Measurements from ENCODE around the gene PRLR. TPM values are rescaled to one million over a fixed set of nuclear protein-coding genes. Genes with fewer than 3 reads are reported as not detected.

Gene PRLR
- total RNA-seq, 1 donor from 2014 or later: not detected

DNA sequence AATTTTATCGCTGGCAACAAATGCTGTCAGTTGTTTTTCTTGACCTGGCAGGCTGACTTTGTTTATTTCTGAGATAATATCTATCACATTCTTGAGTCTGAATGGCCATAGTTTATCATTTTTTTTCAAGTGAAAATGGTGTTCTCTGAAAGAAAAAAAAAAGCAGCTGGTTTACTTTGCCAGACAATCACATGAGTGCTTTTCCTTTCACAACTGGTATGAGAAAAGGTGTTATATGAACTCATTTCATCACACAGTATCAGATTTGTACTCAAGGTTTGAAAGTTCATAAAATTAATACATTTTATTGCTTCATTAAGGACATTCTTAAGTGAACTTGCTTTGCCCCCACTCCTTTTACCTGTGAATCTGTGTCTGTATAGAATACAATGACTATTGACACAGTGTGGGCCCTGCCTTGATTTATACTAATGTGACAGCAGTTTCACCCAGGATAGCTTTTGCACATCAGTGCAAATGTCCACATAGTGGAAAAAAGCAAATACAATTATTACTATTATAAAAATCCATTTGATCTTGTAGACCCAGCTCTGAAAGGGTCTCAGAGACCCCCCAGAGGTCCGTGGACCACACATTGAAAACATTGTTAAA, 33.1 kb upstream of the PRLR start:
- DNase-seq (ENCODE audit: low read depth) (no peak), FAIRE-seq (no peak)
- Histone ChIP-seq H3K4me3 (ENCODE audit: low read depth, low read length) (no peak overlapping the region), H3K27me3 (ENCODE audit: control insufficient read depth, insufficient read depth, low read length) (no peaks in the 10 kb centered on the region), H3K36me3 (ENCODE audit: control insufficient read depth, insufficient read depth, low read length) (no peaks in the 10 kb centered on the region)
- TF ChIP-seq, protein P1, sequence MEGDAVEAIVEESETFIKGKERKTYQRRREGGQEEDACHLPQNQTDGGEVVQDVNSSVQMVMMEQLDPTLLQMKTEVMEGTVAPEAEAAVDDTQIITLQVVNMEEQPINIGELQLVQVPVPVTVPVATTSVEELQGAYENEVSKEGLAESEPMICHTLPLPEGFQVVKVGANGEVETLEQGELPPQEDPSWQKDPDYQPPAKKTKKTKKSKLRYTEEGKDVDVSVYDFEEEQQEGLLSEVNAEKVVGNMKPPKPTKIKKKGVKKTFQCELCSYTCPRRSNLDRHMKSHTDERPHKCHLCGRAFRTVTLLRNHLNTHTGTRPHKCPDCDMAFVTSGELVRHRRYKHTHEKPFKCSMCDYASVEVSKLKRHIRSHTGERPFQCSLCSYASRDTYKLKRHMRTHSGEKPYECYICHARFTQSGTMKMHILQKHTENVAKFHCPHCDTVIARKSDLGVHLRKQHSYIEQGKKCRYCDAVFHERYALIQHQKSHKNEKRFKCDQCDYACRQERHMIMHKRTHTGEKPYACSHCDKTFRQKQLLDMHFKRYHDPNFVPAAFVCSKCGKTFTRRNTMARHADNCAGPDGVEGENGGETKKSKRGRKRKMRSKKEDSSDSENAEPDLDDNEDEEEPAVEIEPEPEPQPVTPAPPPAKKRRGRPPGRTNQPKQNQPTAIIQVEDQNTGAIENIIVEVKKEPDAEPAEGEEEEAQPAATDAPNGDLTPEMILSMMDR (IDR thresholded peaks at IDR 0.05; ENCODE audit: insufficient read depth, low read length, severe bottlenecking): no peak

DNA sequence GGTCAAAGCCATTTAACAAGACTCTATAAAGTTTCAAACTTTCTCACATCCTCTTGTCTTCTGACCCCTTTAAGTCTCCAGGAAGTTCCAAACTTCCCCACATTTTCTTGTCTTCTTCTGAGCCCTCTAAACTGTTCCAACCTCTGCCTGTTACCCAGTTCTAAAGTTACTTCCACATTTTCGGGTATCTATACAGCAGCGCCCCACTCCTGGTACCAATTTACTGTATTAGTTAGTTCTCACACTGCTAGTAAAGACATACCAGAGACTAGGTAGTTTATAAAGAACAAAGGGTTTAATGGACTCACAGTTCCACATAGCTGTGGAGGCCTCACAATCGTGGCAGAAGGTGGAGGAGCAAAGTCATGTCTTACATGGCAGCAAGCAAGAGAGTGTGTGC, 23.3 kb upstream of the PRLR start:
- H3K36me3 ChIP-seq (ENCODE audit: control insufficient read depth, insufficient read depth, low read length): no peaks in the 10 kb centered on the region
- FAIRE-seq (no peak), DNase-seq (ENCODE audit: low read depth) (no peak)
- no peak overlapping the region for H3K4me3 ChIP-seq (ENCODE audit: low read depth, low read length)
- TF ChIP-seq, protein P1 (IDR thresholded peaks at IDR 0.05; ENCODE audit: insufficient read depth, low read length, severe bottlenecking): no peak
- H3K27me3 ChIP-seq (ENCODE audit: control insufficient read depth, insufficient read depth, low read length): no peaks in the 10 kb centered on the region

DNA sequence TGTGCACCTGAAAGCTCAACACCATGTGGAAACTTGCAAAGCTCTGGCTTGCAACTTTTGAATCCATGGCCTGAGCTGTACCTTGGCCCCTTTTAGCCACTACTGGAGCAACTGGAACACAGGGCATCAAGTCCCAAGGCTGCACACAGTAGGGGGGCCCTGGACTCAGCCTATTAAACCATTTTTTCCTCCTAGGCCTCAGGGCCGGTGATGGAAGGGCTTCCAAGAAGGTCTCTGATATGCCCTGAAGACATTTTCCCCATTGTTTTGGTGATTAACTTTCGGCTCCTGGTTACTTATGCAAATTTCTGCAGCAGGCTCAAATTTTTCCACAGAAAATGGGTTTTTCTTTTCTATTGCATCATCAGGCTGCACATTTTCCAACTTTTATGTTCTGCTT, 22.7 kb upstream of the PRLR start:
- Histone ChIP-seq H3K4me3 (ENCODE audit: low read depth, low read length) (no peak overlapping the region), H3K36me3 (ENCODE audit: control insufficient read depth, insufficient read depth, low read length) (no peaks in the 10 kb centered on the region), H3K27me3 (ENCODE audit: control insufficient read depth, insufficient read depth, low read length) (no peaks in the 10 kb centered on the region)
- no peak for DNase-seq (ENCODE audit: low read depth)
- FAIRE-seq: no peak
- TF ChIP-seq, protein P1 (IDR thresholded peaks at IDR 0.05; ENCODE audit: insufficient read depth, low read length, severe bottlenecking): no peak

DNA sequence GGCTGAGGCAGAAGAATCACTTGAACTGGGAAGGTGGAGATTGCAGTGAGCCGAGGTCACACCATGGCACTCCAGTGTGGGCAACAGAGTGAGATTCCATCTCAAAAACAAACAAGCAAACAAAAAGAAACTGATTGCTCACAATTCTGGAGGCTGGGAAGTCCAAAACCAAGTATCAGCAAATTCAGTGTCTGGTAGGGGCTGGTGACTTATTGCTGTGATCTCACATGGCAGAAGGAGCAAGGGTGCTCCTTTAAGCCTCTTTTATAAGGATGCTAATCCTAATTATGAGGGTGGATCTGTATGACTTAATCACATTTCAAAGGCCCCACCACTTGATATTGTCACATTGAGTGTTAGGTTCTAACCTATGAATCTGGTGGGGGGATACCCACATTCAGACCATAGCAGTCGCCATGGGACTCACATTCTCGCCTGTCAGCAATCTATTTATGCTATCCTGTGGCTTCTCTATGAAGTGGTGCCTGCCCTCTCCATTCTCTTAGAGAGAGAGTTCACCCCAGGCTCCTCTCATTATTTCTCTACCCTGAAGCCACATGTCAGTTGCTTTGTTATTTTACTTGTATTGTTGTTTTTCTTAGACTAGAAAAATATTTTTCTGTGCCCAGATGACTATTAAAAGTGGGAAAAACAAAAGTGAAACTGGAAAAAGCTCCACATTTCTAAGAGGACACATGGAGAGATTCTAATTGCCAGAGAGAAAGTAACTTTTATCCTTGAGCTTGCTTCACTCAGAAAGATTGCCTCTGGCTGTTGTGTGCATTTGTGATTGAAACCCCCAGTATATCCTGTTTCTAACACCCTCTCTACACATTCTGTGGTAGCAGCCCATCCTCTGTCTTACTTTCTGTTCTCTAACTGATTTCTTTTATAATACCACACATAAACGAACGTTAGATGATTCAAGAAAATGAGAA, 18.8 kb upstream of the PRLR start:
- no peak for DNase-seq (ENCODE audit: low read depth)
- FAIRE-seq: no peak
- no peak overlapping the region for H3K4me3 ChIP-seq (ENCODE audit: low read depth, low read length)
- no peaks in the 10 kb centered on the region for H3K27me3 ChIP-seq (ENCODE audit: control insufficient read depth, insufficient read depth, low read length)
- no peaks in the 10 kb centered on the region for H3K36me3 ChIP-seq (ENCODE audit: control insufficient read depth, insufficient read depth, low read length)
- TF ChIP-seq, protein P1 (IDR thresholded peaks at IDR 0.05; ENCODE audit: insufficient read depth, low read length, severe bottlenecking): no peak

DNA sequence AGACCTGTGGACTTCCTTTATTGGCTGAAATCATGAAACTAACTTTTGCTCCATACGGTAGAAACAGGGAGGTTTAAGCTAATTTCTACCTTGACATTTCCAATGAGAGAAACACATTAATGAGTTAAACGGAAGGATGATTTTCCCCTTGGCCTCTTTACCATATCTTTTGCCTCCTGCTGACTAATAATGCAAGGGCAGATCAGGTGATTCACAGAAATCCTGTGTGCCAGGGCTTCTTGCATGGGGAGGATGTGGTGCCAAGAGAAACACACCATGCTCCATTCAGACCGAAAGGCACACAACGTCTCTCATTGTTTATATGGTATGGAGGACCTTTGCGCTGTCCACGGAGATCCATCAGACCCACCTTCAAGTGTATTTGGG, 17.4 kb upstream of the PRLR start:
- Histone ChIP-seq H3K36me3 (ENCODE audit: control insufficient read depth, insufficient read depth, low read length) (no peaks in the 10 kb centered on the region), H3K4me3 (ENCODE audit: low read depth, low read length) (no peak overlapping the region), H3K27me3 (ENCODE audit: control insufficient read depth, insufficient read depth, low read length) (no peaks in the 10 kb centered on the region)
- no peak for DNase-seq (ENCODE audit: low read depth)
- TF ChIP-seq, protein P1 (IDR thresholded peaks at IDR 0.05; ENCODE audit: insufficient read depth, low read length, severe bottlenecking): no peak
- no peak for FAIRE-seq
